ENCODE results near the gene MSI2. TPM values are rescaled to one million over a fixed set of nuclear protein-coding genes. Genes with fewer than 3 reads are reported as not detected.
"Not testable (repeated sequence)": the region's sequence is repeated elsewhere in the genome, so short reads cannot be mapped to it uniquely, and the experiment has no call there.

MSI2 gene
- total RNA-seq, 1 donor from 2014 or later = 140 TPM

DNA sequence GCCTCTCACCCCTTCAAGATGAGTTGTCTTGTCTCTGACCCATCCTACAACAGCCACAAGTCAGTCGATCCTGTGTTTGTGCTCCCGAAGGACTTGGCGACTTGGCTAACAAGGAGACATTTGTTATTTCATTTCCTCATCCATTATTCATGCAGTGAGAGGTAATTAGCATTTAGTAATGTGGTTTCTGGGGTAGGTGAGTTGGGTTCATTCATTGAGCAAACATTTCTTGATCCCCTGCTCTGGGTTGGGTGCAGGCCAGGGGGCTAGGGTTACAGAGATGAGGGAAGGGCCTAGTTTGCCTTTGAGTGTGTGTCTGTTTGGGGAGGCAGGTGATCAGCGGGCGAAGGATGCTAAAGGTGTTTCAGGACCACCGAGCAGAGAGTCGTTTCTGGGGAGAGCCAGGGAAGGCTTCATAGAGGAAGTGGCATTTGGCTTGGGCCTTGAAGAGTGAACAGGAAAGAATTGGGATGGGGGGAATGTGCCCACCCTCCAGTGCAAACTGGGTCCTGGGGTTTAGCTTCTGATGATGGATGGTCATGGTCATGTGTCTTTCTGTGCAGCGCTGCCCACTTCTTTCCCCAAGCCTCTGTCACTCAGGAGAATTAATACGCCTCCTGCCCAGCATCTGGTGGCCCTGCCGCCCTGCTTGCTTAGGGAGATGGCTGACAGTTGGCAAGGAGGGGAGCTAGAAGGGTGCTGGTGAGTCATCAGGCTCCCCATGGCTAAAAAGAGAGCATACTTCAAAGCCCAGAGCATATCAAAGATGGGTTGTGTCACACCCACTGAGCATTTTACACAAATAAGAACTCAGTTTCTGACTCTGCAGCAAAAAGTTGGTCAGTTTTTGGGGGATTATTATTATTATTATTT is 38.5 kb downstream of the MSI2 start:
- Mint-ChIP-seq H3K4me3 (peak overlapping the region; percentile 69), H3K9me3 (peaks cover under 1% of the 10 kb centered on the region), H3K27me3 (ENCODE audit: low read depth) (no peaks in the 10 kb centered on the region), H3K27ac (ENCODE audit: unreplicated experiment) (peak overlapping the region; percentile 69), H3K36me3 (ENCODE audit: low read depth) (peaks cover 27% of the 10 kb centered on the region), H3K4me1 (peaks cover 62% of the 10 kb centered on the region)
- TF ChIP-seq, protein P1, sequence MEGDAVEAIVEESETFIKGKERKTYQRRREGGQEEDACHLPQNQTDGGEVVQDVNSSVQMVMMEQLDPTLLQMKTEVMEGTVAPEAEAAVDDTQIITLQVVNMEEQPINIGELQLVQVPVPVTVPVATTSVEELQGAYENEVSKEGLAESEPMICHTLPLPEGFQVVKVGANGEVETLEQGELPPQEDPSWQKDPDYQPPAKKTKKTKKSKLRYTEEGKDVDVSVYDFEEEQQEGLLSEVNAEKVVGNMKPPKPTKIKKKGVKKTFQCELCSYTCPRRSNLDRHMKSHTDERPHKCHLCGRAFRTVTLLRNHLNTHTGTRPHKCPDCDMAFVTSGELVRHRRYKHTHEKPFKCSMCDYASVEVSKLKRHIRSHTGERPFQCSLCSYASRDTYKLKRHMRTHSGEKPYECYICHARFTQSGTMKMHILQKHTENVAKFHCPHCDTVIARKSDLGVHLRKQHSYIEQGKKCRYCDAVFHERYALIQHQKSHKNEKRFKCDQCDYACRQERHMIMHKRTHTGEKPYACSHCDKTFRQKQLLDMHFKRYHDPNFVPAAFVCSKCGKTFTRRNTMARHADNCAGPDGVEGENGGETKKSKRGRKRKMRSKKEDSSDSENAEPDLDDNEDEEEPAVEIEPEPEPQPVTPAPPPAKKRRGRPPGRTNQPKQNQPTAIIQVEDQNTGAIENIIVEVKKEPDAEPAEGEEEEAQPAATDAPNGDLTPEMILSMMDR (conservative IDR thresholded peaks at IDR 0.05) = no peak
- DNase-seq (ENCODE audit: low read depth, low spot score) = no peak

DNA sequence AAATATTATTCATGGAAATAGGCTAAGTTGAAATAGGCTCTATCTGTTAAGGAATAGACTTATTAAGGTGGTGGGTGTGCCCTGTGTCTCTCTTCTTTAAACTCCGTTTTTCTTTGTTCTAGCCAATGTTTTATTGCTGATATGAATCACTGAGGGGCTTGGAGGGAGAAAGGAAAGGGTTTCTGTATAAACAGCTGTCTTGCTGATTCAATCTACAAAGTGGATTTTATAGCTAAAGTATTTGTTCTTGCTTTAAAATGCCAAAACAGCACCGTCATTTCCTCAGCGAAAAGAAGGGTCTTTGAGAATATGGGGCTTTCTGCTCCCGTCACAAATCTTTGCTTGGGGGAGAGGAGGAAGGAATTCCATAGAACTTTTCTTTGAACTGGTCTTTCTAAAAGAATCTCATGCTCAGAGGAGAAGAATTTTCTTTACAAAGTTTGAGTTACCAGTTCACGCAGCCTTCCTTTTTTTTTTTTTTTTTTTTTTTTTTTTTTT is 39.3 kb downstream of the MSI2 start:
- H3K36me3 Mint-ChIP-seq (ENCODE audit: low read depth) = peaks cover 33% of the 10 kb centered on the region
- peak overlapping the region; percentile 69 for H3K4me3 Mint-ChIP-seq
- TF ChIP-seq, protein P1 (conservative IDR thresholded peaks at IDR 0.05) = no peak
- peaks cover 67% of the 10 kb centered on the region for H3K4me1 Mint-ChIP-seq
- no peak for DNase-seq (ENCODE audit: low read depth, low spot score)
- H3K27me3 Mint-ChIP-seq (ENCODE audit: low read depth) = no peaks in the 10 kb centered on the region
- peak overlapping the region; percentile 46 for H3K27ac Mint-ChIP-seq (ENCODE audit: unreplicated experiment)
- peaks cover 3% of the 10 kb centered on the region for H3K9me3 Mint-ChIP-seq

DNA sequence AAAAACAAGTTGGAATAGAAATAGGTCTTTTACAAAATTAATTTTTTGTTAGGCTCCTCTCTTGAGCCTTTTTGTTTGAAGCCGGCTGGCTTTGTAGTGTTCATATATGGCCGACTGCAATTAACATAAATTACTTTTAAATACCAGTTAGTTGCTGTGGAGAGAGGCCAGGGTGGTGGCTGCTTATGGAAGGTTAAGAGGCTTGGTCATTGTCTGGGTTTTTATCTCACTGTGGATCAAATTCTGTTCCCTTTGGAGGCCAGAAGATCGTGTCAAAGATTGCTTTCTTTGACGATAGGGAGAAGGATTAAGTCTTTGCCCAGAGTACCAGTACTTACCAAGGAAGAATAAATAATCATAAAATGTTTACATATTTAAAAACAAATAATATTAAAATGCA is 39.9 kb downstream of the MSI2 start:
- Mint-ChIP-seq H3K27ac (ENCODE audit: unreplicated experiment) (peak overlapping the region; percentile 53), H3K27me3 (ENCODE audit: low read depth) (no peaks in the 10 kb centered on the region), H3K9me3 (peaks cover 3% of the 10 kb centered on the region), H3K36me3 (ENCODE audit: low read depth) (peaks cover 40% of the 10 kb centered on the region), H3K4me3 (peak overlapping the region; percentile 29), H3K4me1 (peaks cover 68% of the 10 kb centered on the region)
- TF ChIP-seq, protein P1 (conservative IDR thresholded peaks at IDR 0.05) = no peak
- DNase-seq (ENCODE audit: low read depth, low spot score) = no peak

DNA sequence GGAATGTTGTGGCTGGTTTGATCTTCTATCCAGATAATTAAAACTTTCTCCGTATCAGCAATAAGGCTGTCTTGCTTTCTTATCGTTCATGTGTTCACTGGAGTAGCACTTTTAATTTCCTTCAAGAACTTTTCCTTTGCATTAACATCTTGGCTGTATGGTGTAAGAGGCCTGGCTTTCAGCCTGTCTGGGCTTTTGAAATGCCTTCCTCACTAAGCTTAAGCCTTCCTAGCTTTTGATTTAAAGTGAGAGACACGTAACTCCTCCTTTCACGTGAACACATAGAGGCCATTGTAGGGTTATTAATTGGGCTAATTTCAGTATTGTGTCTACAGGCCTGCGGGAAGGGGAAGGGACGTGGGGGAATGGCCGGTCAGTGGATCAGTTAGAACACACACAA is 42.9 kb downstream of the MSI2 start:
- Mint-ChIP-seq H3K36me3 (ENCODE audit: low read depth) (peaks cover 48% of the 10 kb centered on the region), H3K27me3 (ENCODE audit: low read depth) (no peaks in the 10 kb centered on the region), H3K9me3 (peaks cover 3% of the 10 kb centered on the region), H3K4me3 (no peak overlapping the region), H3K4me1 (peaks cover 58% of the 10 kb centered on the region), H3K27ac (ENCODE audit: unreplicated experiment) (no peak overlapping the region)
- TF ChIP-seq, protein P1 (conservative IDR thresholded peaks at IDR 0.05) = no peak
- no peak for DNase-seq (ENCODE audit: low read depth, low spot score)

DNA sequence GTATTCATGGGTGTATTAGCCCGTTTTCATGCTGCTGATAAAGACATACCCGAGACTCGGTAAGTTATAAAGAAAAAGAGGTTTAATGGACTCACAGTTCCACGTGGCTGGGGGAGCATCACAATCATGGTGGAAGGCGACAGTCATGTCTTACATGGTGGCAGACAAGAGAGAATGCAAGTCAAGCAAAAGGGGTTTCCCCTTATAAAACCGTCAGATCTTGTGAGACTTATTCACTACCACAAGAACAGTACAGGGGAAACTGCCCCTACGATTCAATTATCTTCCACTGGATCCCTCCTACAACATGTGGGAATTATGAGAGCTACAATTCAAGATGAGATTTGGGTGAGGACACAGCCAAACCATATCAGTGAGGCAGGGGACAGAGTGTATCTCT is 44.3 kb downstream of the MSI2 start:
- not testable (repeated sequence) for H3K27me3 Mint-ChIP-seq (ENCODE audit: low read depth); DNase-seq (ENCODE audit: low read depth, low spot score); H3K9me3 Mint-ChIP-seq; H3K4me3 Mint-ChIP-seq; H3K27ac Mint-ChIP-seq (ENCODE audit: unreplicated experiment)
- Mint-ChIP-seq H3K4me1 (peaks cover 51% of the 10 kb centered on the region), H3K36me3 (ENCODE audit: low read depth) (peaks cover 48% of the 10 kb centered on the region)

All from neural crest cell (in vitro differentiated cells).